Fibroblast of lung (primary cell): ENCODE results near the gene DICER1. TPM values are rescaled to one million over a fixed set of nuclear protein-coding genes. Genes with fewer than 3 reads are reported as not detected.

Source experiments
- DNase-seq, 2 donors: peaks; one replicate each; pipeline versions ENCODE4 v3.0.0 to v3.0.0-alpha.2; 2010; ENCODE audit warnings: low read depth in 2 of 2
- H2AFZ ChIP-seq: 2 replicates; pipeline ENCODE4 v1.5.1; 2012; ENCODE audit warnings: low read length, control low read depth, inconsistent platforms
- H3K27ac ChIP-seq: 2 replicates; pipeline ENCODE4 v1.5.1; 2011; ENCODE audit warnings: low read length, control low read depth; ENCODE audit not compliant: insufficient read depth
- H3K27me3 ChIP-seq: 2 replicates; pipeline ENCODE4 v1.5.1; 2011; ENCODE audit warnings: mild to moderate bottlenecking, low read length; ENCODE audit not compliant: control insufficient read depth, insufficient read depth
- H3K36me3 ChIP-seq: 2 replicates; pipeline ENCODE4 v1.5.1; 2011; ENCODE audit warnings: low read length; ENCODE audit not compliant: control insufficient read depth, insufficient read depth
- H3K4me1 ChIP-seq: 2 replicates; pipeline ENCODE4 v1.5.1; 2011; ENCODE audit warnings: low read length; ENCODE audit not compliant: control insufficient read depth, insufficient read depth; ENCODE audit errors: extremely low read depth
- H3K4me2 ChIP-seq: 2 replicates; pipeline ENCODE4 v1.5.1; 2011; ENCODE audit warnings: low read length, control low read depth; ENCODE audit not compliant: insufficient read depth; ENCODE audit errors: extremely low read depth
- H3K4me3 ChIP-seq, 4 experiments: fragments of 200-600 bp in 1 of 4; sonication (generic) in 1 of 4; replicated peaks in 1 of 4; 2 replicates each; pipeline ENCODE4 v1.5.1; 2011 to 2016; ENCODE audit warnings: low read length in 4 of 4, low read depth in 3 of 4, mild to moderate bottlenecking in 3 of 4, control low read depth in 2 of 4, inconsistent platforms in 1 of 4, mixed read lengths in 1 of 4; ENCODE audit not compliant: insufficient read depth in 1 of 4; ENCODE audit errors: control extremely low read depth in 1 of 4
- H3K79me2 ChIP-seq: 2 replicates; pipeline ENCODE4 v1.5.1; 2012; ENCODE audit warnings: mild to moderate bottlenecking, low read length, inconsistent platforms; ENCODE audit not compliant: control insufficient read depth, insufficient read depth
- H3K9ac ChIP-seq: 2 replicates; pipeline ENCODE4 v1.5.1; 2011; ENCODE audit warnings: mild to moderate bottlenecking, low read length, control low read depth; ENCODE audit not compliant: insufficient read depth
- H3K9me3 ChIP-seq: 2 replicates; pipeline ENCODE4 v1.5.1; 2012; ENCODE audit warnings: low read depth, low read length; ENCODE audit not compliant: control insufficient read depth, insufficient read depth
- H4K20me1 ChIP-seq: 2 replicates; pipeline ENCODE4 v1.5.1; 2011; ENCODE audit warnings: low read length; ENCODE audit not compliant: control insufficient read depth, insufficient read depth; ENCODE audit errors: extremely low read depth
- CTCF ChIP-seq, 2 donors: IDR thresholded peaks in 1 of 2; conservative IDR thresholded peaks in 1 of 2; 1 replicate in 1 of 2; 2 replicates in 1 of 2; pipeline ENCODE4 v1.5.1; 2011 to 2012; ENCODE audit warnings: low read length in 2 of 2, control low read depth in 1 of 2, inconsistent platforms in 1 of 2, low read depth in 1 of 2, mild to moderate bottlenecking in 1 of 2
- EZH2 ChIP-seq: IDR thresholded peaks from 2 replicates; pipeline ENCODE4 v1.5.1; 2012; ENCODE audit warnings: low read length, control low read depth, mild to moderate bottlenecking; ENCODE audit errors: missing control alignments
- polyA plus RNA-seq, 2 donors: library from polyadenylated mRNA; depleted of rRNA in 1 of 2; stranded (reverse) in 1 of 2; unstranded in 1 of 2; fragments of >200 nt; gene quantifications; 2 replicates each; pipeline ENCODE4 v1.2.1, GENCODE V29; 2011 to 2012; ENCODE audit warnings: missing spikeins in 1 of 2
- total RNA-seq: library from RNA; depleted of rRNA; stranded (reverse); fragments of >200 nt; gene quantifications from 2 replicates; pipeline ENCODE4 v1.2.1, GENCODE V29; 2014

Gene DICER1
- total and polyA plus RNA-seq, 2 donors (not counting 1 experiment from before 2014, with no cell fraction given), result 20.3 to 28.7 TPM

GRCh38 chr14:95057147-95057546, 100.2 kb downstream of the DICER1 start:
- Histone ChIP-seq H3K9me3 (no peaks in the 10 kb centered on the region), H4K20me1 (no peaks in the 10 kb centered on the region), H3K27me3 (no peaks in the 10 kb centered on the region), H3K4me1 (no peaks in the 10 kb centered on the region), H2AFZ (no peak overlapping the region), H3K4me2 (no peak overlapping the region), H3K36me3 (no peaks in the 10 kb centered on the region), H3K9ac (no peak overlapping the region), H3K27ac (no peak overlapping the region), H3K4me3 (no peak overlapping the region), H3K79me2 (no peaks in the 10 kb centered on the region)
- TF ChIP-seq CTCF (conservative IDR thresholded peaks at IDR 0.05 in 1 of 2, IDR thresholded peaks at IDR 0.05 in 1 of 2; ENCODE audit: low read depth in 1 of 2, low read length in 2 of 2), result no peak
- no peak for TF ChIP-seq EZH2
- no peak for DNase-seq

DNA sequence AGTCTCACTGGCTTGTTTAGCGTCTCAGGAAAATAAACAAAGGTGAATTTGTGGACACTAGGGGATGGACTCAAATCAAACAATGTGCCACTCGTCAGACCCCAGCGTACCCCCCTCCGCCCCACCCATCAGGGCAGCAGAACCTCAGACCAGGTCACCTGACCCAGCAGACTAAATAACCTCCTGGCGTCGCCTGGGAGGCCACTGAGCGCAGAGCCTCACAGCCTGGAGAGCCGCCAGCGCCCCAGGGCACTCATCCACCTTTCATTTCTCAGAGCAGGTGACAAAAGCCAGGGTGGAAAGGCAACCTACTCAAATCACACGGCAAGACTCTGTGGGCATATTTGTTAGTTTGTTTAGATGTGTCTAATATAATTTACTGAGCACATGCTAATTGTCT, 100.9 kb downstream of the DICER1 start:
- no peaks in the 10 kb centered on the region for H3K27me3 ChIP-seq
- TF ChIP-seq CTCF (conservative IDR thresholded peaks at IDR 0.05 in 1 of 2, IDR thresholded peaks at IDR 0.05 in 1 of 2; ENCODE audit: low read depth in 1 of 2, low read length in 2 of 2) (no peak), EZH2 (no peak)
- H3K36me3 ChIP-seq, result no peaks in the 10 kb centered on the region
- no peaks in the 10 kb centered on the region for H3K4me1 ChIP-seq
- H3K4me3 ChIP-seq, result no peak overlapping the region
- no peaks in the 10 kb centered on the region for H3K9me3 ChIP-seq
- DNase-seq, result no peak
- no peak overlapping the region for H2AFZ ChIP-seq
- H4K20me1 ChIP-seq, result no peaks in the 10 kb centered on the region
- no peak overlapping the region for H3K4me2 ChIP-seq
- H3K27ac ChIP-seq, result no peak overlapping the region
- H3K9ac ChIP-seq, result no peak overlapping the region
- H3K79me2 ChIP-seq, result no peaks in the 10 kb centered on the region

- H3K4me3 ChIP-seq, result no peak overlapping the region
- no peak overlapping the region for H3K4me2 ChIP-seq
- TF ChIP-seq CTCF (conservative IDR thresholded peaks at IDR 0.05 in 1 of 2, IDR thresholded peaks at IDR 0.05 in 1 of 2; ENCODE audit: low read depth in 1 of 2, low read length in 2 of 2) (no peak), EZH2 (no peak)
- no peaks in the 10 kb centered on the region for H3K79me2 ChIP-seq
- no peaks in the 10 kb centered on the region for H3K9me3 ChIP-seq
- no peak overlapping the region for H3K27ac ChIP-seq
- H3K4me1 ChIP-seq, result no peaks in the 10 kb centered on the region
- no peak for DNase-seq
- H2AFZ ChIP-seq, result no peak overlapping the region
- H3K27me3 ChIP-seq, result no peaks in the 10 kb centered on the region
- no peak overlapping the region for H3K9ac ChIP-seq
- no peaks in the 10 kb centered on the region for H3K36me3 ChIP-seq
- no peaks in the 10 kb centered on the region for H4K20me1 ChIP-seq
These were observed 102.0 kb downstream of the DICER1 start for GRCh38 chr14:95055318-95055717.
